ENCODE data around the gene ERN1.
"Not testable (repeated sequence)": the region's sequence is repeated elsewhere in the genome, so short reads cannot be mapped to it uniquely, and the experiment has no call there.

Gene ERN1

GRCh38 chr17:64171041-64171440 lies 41.1 kb upstream of the ERN1 start:
- Histone ChIP-seq H3K4me1 (ENCODE audit: low read depth, poor library complexity, severe bottlenecking) (no peaks in the 10 kb centered on the region), H3K27ac (no peak overlapping the region), H3K9ac (no peak overlapping the region), H3K79me2 (ENCODE audit: insufficient read depth, low read depth) (no peaks in the 10 kb centered on the region), H3K36me3 (ENCODE audit: insufficient read depth) (no peaks in the 10 kb centered on the region), H4K20me1 (ENCODE audit: insufficient read depth) (no peaks in the 10 kb centered on the region), H2AFZ (ENCODE audit: low read depth) (no peak overlapping the region), H3K27me3 (ENCODE audit: insufficient read depth, low read depth) (no peaks in the 10 kb centered on the region), H3K4me2 (no peak overlapping the region), H3K4me3 (IDR thresholded peaks at IDR 0.05; ENCODE audit: insufficient read depth, low read depth, low read length) (no peak overlapping the region)
- TF ChIP-seq, protein P1, sequence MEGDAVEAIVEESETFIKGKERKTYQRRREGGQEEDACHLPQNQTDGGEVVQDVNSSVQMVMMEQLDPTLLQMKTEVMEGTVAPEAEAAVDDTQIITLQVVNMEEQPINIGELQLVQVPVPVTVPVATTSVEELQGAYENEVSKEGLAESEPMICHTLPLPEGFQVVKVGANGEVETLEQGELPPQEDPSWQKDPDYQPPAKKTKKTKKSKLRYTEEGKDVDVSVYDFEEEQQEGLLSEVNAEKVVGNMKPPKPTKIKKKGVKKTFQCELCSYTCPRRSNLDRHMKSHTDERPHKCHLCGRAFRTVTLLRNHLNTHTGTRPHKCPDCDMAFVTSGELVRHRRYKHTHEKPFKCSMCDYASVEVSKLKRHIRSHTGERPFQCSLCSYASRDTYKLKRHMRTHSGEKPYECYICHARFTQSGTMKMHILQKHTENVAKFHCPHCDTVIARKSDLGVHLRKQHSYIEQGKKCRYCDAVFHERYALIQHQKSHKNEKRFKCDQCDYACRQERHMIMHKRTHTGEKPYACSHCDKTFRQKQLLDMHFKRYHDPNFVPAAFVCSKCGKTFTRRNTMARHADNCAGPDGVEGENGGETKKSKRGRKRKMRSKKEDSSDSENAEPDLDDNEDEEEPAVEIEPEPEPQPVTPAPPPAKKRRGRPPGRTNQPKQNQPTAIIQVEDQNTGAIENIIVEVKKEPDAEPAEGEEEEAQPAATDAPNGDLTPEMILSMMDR (conservative IDR thresholded peaks at IDR 0.05; ENCODE audit: low read depth, low read length): no peak

DNA sequence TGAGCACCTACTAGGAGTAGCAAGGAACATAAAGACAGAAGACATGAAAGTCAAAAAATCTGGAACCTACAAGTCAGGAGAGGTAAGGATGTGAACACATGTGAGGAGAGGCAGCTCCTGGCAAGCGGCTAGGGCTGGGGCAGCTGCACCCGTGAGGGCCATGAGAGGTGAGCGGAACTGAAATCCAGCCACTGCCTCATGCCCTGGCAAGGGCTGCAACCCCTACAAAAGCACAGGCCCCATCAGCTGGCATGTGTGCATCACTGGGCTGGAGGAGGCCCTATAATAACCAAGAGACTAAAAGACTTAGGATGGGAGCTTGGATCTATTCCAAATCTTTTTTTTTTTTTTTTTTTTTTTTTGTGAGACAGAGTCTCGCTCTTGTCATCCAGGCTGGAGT lies 40.3 kb upstream of the ERN1 start:
- TF ChIP-seq, protein P1 (conservative IDR thresholded peaks at IDR 0.05; ENCODE audit: low read depth, low read length): no peak
- no peaks in the 10 kb centered on the region for H3K79me2 ChIP-seq (ENCODE audit: insufficient read depth, low read depth)
- no peaks in the 10 kb centered on the region for H3K36me3 ChIP-seq (ENCODE audit: insufficient read depth)

DNA sequence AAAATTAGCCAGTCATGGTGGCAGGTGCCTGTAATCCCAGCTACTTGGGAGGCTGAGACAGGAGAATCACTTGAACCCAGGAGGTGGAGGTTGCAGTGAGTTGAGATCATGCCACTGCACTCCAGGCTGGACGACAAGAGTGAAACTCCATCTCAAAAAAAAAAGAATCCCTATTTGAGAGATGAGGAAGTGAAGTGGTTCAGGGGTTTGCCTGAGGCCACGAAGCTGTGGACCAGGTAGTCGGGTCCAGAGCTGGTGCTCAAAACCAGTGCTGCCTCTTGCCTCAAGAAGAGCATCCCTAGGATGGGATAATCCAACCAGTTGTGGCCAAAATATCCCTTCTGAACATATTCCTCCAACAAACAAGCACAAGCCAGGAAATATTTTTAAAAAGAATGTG lies 37.7 kb upstream of the ERN1 start:
- not testable (repeated sequence) for H3K9ac ChIP-seq; H3K27ac ChIP-seq; H4K20me1 ChIP-seq (ENCODE audit: insufficient read depth); H3K79me2 ChIP-seq (ENCODE audit: insufficient read depth, low read depth); H3K4me3 ChIP-seq (IDR thresholded peaks at IDR 0.05; ENCODE audit: insufficient read depth, low read depth, low read length); H3K4me1 ChIP-seq (ENCODE audit: low read depth, poor library complexity, severe bottlenecking); H3K27me3 ChIP-seq (ENCODE audit: insufficient read depth, low read depth); H2AFZ ChIP-seq (ENCODE audit: low read depth); H3K36me3 ChIP-seq (ENCODE audit: insufficient read depth); H3K4me2 ChIP-seq

More for the DNA sequence above, 40.3 kb upstream of the ERN1 start:
- H3K27ac ChIP-seq: no peak overlapping the region
- H2AFZ ChIP-seq (ENCODE audit: low read depth): no peak overlapping the region
- no peak overlapping the region for H3K4me2 ChIP-seq
- no peak overlapping the region for H3K9ac ChIP-seq
- H3K4me3 ChIP-seq (IDR thresholded peaks at IDR 0.05; ENCODE audit: insufficient read depth, low read depth, low read length): no peak overlapping the region
- no peaks in the 10 kb centered on the region for H3K27me3 ChIP-seq (ENCODE audit: insufficient read depth, low read depth)
- H4K20me1 ChIP-seq (ENCODE audit: insufficient read depth): no peaks in the 10 kb centered on the region
- no peaks in the 10 kb centered on the region for H3K4me1 ChIP-seq (ENCODE audit: low read depth, poor library complexity, severe bottlenecking)

- H3K9ac ChIP-seq: no peak overlapping the region
- no peaks in the 10 kb centered on the region for H3K36me3 ChIP-seq (ENCODE audit: insufficient read depth)
- H3K79me2 ChIP-seq (ENCODE audit: insufficient read depth, low read depth): no peaks in the 10 kb centered on the region
- no peak overlapping the region for H3K4me2 ChIP-seq
- H4K20me1 ChIP-seq (ENCODE audit: insufficient read depth): no peaks in the 10 kb centered on the region
- TF ChIP-seq, protein P1 (conservative IDR thresholded peaks at IDR 0.05; ENCODE audit: low read depth, low read length): no peak
- H3K4me1 ChIP-seq (ENCODE audit: low read depth, poor library complexity, severe bottlenecking): no peaks in the 10 kb centered on the region
- H2AFZ ChIP-seq (ENCODE audit: low read depth): no peak overlapping the region
- H3K27ac ChIP-seq: no peak overlapping the region
- no peaks in the 10 kb centered on the region for H3K27me3 ChIP-seq (ENCODE audit: insufficient read depth, low read depth)
- no peak overlapping the region for H3K4me3 ChIP-seq (IDR thresholded peaks at IDR 0.05; ENCODE audit: insufficient read depth, low read depth, low read length)
Measured at GRCh38 chr17:64166876-64167275, 36.9 kb upstream of the ERN1 start.

- H3K4me2 ChIP-seq: no peak overlapping the region
- TF ChIP-seq, protein P1 (conservative IDR thresholded peaks at IDR 0.05; ENCODE audit: low read depth, low read length): no peak
- H3K36me3 ChIP-seq (ENCODE audit: insufficient read depth): no peaks in the 10 kb centered on the region
- no peaks in the 10 kb centered on the region for H4K20me1 ChIP-seq (ENCODE audit: insufficient read depth)
- no peak overlapping the region for H3K4me3 ChIP-seq (IDR thresholded peaks at IDR 0.05; ENCODE audit: insufficient read depth, low read depth, low read length)
- H3K27ac ChIP-seq: no peak overlapping the region
- H2AFZ ChIP-seq (ENCODE audit: low read depth): no peak overlapping the region
- H3K27me3 ChIP-seq (ENCODE audit: insufficient read depth, low read depth): no peaks in the 10 kb centered on the region
- no peaks in the 10 kb centered on the region for H3K79me2 ChIP-seq (ENCODE audit: insufficient read depth, low read depth)
- H3K4me1 ChIP-seq (ENCODE audit: low read depth, poor library complexity, severe bottlenecking): no peaks in the 10 kb centered on the region
- no peak overlapping the region for H3K9ac ChIP-seq
Measured at GRCh38 chr17:64165347-64165746, 35.4 kb upstream of the ERN1 start.
